NAMALWA (cell line): ENCODE measurements around the gene IKBKG.
"Not testable (repeated sequence)": the region's sequence is repeated elsewhere in the genome, so short reads cannot be mapped to it uniquely, and the experiment has no call there.

Experiments
- DNase-seq: peaks from one replicate; pipeline ENCODE4 v3.0.0-alpha.2; 2015; ENCODE audit warnings: low spot score

IKBKG gene

DNA sequence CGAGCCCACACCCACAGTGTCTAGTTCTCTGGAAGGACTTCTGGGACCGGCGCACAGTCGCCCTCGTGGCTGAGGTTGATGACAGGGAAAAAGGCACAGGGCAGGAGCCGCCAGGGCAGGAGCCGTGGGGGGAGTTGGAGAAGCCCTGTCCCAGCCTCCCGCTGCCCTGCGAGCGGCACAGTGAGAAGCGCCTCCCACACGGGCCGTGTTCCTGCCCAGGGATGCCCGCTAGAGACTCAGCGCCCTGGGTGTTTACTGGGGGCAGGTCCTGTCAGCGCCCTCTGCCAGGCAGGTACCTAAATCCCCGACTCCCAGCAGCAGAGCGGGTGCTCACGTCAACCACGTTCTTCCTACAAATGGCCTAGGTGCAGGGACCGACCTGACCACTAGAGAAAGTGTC, 11.5 kb downstream of the IKBKG start:
- not testable (repeated sequence) for DNase-seq

DNA sequence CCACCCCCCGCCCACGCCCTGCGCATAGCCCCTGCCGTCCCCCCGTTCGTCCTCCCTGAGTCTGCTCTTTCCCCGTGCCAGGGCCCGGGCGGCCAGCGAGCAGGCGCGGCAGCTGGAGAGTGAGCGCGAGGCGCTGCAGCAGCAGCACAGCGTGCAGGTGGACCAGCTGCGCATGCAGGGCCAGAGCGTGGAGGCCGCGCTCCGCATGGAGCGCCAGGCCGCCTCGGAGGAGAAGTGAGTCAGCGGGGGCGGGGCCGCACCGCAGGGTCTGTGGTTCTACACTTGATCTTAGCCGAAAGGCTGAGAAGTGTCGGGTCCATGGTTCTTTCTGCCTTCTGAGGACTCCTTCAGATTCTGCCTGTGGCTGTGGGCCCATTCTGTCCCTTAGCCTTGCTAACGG, 12.9 kb downstream of the IKBKG start:
- not testable (repeated sequence) for DNase-seq

DNA sequence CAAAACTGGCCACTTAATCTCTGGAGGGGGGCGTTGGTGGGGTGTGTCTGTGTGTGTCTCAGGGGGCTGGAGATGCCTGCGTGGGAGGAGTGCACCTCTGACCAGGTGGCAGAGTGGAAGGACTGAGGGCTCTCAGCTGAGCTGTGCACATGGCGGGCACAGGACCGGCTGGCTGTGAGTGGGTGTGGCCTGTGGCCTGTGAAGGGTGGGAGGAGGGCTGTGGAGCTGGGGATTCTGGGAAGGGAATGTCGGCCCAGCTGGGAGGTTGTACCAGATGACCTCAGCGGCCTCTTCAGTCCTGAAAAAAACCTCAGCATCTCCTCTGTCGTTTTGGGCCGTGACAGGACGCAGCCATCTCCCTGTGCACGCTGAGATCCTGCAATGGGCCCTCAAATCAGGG, 14.9 kb downstream of the IKBKG start:
- not testable (repeated sequence) for DNase-seq

DNA sequence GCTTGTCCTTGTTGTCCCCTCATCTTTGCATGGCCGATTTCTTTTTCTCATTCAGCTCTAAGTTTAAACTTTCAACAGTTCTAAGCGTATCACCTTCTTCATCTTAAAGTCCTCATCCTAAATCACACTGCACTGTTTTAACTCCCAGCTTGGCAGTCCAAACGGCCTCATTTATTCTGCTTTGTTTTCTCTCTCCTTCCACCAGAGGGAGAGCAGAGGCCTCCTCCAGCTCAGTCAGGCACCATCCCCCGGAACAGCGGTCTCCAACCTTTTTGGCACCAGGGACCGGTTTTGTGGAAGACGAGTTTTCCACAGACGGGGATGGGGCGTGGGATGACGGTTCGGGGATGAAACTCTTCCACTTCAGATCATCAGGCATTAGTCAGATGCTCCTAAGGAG, 22.9 kb downstream of the IKBKG start:
- not testable (repeated sequence) for DNase-seq

DNA sequence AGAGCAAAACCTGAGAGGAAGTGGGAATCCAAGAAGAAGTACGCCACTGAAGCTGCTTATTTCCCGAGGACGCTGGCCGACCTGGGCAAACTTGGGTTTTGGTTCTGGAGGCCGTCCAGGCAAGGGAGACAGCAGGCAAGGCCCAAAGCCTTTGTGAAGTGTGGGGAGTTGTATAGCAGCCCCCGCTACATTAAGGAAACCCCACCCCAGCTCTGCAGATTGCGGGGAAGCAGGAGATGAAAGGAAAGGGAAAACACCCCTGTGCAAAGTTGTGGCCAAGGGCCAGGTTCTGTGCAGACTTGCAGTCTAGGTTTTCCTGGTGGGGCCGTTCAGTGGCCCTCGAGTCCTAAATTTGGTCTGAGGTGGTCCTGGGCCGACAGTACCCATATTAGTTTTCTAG, 25.6 kb downstream of the IKBKG start:
- DNase-seq = not testable (repeated sequence)

DNA sequence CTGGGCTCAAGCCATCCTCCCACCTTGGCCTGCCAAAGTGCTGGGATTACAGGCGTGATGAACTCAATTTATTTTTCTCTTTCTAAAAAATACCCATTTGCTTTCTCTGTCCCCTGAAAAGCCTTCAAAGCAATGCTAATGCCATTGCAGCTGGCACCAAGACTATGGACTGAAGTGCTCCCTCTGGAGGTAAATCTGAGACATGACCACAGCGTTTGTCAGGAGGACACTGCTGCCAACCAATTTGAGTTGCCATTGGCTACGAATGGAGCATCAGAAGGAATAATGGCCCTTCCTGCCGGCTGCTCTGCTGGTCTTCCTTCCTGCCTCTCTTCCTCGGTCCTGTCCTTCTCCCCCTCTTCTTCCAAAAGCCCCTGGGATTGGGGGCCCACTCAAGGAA, 27.7 kb downstream of the IKBKG start:
- not testable (repeated sequence) for DNase-seq

DNA sequence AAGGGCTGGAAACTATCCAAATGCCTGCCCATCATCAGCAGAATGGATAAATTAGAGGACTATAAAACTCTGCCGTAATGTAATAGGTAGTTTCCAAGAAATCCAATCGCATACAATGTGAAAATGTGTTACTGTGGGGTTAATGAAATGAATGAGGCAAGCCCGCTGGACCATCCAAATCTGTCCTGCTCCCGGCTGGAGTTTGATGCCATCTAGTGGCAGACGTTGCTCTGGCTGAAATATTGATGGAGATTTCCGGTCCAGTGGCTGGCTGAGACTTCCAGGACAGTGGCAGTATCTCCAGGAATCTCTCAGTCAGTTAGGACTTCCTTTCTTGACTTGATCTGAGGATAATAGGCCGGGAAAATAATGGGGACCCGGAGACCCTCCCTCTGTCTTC, 35.6 kb downstream of the IKBKG start:
- DNase-seq = not testable (repeated sequence)

DNA sequence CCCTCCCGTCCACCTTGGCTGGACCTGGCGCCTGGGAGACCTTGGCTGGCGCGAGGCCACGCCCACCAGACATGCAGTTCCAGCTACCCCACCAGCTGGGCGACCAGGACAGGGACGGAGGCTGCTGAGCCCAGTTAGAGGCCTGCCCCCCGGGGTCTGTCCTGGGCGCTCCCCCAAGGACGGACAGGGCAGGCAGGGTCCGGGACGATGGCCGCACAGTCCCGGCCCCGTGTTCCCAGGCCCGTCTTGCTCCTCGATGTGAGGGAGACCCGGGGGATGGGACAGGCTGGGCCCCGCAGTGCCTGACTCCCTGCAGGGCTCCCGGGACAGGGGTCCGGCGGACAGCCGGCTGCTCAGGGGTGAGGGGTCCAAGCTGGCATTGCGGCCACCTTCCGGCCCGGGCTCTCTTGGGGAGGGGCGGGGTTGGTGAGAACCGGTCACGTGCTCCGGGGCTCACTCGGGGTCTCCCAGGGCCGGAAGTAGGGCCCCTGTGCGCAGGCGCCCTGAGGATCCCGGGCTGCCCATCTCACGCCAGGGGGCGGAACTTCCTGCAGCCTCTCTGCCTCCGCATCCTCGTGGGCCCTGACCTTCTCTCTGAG, 37.3 kb downstream of the IKBKG start, which contains the start of gene CTAG1A:
TSS of gene CTAG1A (plus strand) at position 549 of the 599 bp plus-strand sequence. CDS start 74 bp downstream, outside the sequence.
- DNase-seq = not testable (repeated sequence)

DNA sequence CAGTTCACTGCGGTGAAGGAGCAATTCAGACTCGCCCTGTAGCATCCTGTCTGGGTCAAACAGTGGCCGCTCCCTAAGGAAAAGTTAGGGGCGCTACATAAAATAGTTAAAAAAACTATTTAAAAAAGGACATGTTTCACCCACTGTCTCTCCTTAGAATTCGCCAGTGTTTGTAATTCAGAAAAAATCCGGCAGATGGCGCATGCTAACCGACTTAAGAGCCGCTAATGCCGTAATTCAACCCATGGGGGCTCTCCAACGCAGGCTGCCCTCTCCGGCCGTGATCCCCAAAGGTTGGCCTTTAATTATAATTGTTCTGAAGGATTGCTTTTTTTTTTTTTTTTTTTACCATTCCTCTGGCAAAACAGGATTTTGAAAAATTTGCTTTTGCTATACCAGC, 43.0 kb downstream of the IKBKG start:
- DNase-seq = not testable (repeated sequence)

DNA sequence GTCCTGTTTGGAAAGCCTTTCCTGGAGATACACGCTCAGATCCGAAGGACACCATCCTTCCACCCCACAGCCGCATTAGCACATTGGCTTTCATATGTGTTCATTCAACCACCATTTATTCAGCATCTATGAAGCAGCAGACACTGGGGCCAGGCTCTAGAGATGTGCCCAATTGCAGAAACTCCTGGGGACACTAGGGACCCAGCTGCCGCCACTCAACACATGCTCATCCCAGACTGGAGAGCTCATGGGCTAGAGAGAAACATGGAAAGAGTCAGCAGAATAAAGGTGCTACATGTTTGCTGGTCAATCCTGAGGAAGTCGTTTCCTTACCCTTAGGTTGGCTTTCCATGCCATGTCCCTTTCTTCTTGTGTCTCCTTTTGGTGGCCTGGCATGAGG, 45.1 kb downstream of the IKBKG start:
- DNase-seq = no peak

DNA sequence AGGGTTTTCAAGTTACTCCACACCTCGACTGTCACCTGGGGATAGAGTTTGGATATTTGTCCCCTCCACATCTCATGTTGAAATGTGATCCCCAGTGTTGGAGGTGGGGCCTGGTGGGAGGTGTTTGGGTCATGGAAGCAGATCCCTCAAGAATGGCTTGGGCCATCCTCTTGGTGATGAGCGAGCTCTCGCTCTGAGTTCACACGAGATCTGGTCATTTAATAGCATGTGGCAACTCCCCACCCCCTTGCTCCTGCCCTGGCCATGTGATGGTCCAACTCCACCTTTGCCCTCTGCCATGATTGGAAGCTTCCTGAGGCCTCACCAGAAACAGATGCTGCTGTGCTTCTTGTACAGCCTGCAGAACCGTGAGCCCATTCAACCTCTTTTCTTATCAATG, 45.8 kb downstream of the IKBKG start:
- no peak for DNase-seq

DNA sequence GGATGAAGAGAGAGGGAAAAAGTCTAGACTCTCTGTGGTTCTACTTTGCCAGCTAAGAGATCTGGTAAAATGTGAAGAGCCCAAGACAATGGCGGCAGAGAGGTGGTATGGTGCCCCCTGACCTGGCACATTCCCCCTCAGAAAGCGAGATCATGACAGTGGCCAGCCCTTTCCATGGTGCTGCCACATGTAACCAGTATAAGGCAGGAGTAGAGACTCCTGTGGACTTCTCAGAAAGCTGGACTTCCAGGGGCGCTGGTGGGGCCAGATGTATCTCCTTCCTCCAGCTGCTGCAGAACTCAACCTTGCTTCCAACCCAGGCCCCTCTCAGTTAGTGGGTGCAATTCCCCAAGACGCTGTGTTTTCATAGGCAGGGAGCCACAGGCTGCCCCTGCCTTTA, 47.1 kb downstream of the IKBKG start:
- DNase-seq = no peak

DNA sequence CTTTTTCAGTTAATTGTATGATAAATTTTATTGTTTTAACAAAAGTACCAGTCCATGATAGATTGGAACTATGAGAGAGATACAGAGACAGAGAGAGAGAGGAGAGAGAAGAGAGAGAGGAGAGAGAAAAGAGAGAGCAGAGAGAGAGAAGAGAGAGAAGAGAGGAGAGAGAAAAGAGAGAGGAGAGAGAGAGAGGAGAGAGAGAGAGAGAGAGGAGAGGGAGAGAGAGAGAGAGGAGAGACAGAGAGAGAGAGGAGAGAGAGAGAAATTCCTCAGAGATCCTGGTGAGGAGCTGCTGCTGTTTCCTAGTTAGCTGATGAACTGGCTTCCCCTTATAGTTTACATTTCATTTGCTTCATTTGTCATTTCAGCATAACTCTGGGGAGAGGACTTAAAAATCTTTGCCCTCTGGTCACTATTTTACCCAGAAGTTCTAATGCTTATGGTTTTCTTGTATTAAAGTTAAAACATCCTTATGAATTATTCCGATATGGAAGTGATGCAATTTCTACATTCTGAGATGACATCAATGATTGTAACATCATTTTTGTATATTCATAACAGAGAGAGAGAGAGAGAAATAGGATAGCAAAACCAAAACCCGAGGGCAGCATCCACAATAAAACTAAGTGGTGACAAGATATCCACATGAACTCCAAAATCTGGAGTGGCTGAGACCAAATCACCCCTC, 48.3 kb downstream of the IKBKG start:
- no peak for DNase-seq

DNA sequence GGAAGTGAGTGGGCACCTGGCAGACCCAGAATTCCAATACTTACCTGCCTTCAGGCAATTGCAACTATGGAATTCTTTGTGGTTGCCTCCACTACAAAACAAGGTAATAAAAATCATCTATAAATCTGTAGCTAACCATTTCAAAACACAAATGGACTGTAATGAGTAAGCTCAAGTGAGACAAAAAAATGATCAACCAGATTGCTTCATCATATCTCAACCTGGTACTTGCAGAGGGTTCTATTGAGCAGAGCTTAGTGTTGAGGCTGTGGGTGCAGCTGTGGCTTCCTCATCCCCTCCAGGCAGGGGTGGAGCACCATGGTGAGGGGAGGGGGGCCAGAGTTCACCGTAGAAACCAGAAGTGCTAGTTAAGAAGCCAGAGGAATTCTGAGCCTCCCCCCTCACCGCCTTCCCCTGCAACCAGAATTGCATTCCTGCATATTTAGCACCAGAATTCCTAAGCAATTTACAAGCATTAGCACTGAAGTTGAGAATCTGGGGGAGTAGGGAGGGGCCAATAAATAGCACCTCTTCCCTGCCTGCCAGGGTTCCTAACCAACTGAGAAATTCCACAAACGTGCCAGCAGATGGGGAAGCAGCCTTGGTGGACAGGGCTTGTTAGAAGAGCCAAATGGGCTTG, 49.0 kb downstream of the IKBKG start:
- DNase-seq = no peak

DNA sequence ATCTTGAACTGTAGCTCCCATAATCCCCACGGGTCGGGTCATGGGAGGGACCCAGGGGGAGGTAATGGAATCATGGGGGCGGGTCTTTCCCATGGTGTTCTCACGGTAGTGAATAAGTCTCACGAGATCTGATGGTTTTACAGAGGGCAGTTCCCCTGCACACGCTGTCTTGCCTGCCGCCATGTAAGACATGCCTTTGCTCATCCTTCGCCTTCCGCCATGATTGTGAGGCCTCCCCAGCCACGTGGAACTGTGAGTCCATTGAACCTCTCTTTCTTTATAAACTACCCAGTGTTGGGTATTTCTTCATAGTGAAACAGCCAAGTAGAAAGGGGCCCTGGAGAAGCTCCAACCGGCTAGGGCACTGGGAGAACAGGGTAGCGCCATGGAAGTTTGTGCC, 49.8 kb downstream of the IKBKG start:
- DNase-seq = no peak

DNA sequence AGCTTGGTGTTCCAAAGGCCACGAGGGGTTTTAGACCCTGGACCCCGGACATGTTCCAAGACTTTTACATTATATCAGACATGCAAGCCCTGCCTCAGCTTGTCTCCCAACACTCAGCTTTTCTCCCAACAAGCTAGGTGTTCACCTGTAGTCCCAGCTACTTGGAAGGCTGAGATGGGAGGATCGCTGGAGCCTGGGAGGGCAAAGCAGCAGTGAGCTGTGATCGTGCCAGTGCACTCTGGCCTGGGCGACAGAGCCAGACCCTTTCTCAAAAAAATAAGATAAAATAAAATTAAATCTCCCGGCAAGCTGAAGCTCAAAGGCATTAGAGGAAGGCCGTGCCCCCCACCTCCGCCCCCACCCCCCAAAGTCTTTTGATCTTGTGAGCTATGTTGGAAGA, 51.2 kb downstream of the IKBKG start:
- no peak for DNase-seq

DNA sequence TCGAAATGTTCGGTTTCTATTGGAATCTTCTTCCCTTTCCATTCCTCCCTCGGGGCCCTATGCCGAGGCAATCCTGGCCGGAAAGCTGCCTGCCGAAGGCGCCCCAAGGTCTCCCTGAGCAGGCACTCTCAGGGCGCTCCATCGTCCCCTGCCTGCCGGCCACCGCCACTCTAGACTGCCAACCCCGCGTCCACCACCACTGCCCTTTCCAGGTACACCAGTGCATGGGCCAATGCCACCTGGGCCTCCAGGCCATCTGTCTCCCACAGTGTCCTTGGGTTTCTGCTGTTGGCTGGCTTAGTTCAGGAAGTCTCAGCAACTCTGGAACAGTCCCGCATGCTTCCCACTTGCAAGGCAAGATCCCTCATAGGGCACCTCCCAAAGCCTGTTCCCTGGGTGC, 52.1 kb downstream of the IKBKG start:
- DNase-seq = no peak

DNA sequence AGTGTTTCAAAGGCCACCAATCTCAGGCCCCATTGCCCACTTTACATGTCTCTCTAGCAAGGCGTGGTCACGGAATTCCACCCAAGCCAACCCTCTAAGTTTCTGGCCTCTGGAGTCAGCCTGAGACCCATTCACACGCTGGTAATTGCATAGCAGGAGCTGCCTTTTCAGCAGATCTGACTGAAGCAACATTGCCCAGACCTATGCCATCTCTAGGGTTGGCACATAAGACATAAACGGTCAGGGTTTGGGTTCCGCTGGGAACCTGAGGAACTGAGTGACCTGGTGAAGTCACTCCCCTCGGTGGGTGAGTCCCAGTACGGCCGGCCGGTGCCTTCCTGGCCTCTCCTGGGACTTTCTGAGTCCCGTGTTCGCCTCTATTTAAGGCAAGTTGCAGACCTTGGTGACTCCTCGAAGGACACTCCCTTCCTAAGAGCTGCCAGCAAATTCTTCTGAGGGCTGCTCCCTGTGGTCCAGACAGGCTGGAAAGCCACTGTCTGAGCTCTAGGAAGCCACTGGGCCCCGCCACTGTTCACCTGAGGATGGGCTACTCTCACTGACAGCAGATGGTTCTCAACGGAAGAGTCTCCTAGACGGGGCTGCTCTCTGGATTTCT, 53.4 kb downstream of the IKBKG start:
- no peak for DNase-seq

DNA sequence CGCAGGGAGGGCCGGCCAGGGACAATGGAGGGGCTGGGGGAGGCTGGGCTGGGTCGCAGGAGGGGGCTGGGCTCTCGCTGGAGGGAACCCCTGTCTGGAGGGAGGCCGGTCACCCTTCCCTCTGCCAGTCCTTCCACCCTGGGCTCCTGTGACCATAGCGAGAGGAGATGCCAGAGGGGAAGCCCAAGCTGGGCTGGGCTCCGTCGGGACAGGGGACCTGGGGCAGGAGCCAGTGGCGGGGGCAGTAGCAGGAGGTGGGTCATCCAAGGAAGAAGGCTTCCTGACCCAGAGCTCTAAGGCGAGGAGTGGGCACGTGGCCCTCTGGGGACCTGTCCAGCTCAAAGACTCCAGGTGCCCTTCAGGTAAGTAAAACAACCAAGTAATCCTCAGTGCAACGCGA, 54.8 kb downstream of the IKBKG start:
- no peak for DNase-seq

DNA sequence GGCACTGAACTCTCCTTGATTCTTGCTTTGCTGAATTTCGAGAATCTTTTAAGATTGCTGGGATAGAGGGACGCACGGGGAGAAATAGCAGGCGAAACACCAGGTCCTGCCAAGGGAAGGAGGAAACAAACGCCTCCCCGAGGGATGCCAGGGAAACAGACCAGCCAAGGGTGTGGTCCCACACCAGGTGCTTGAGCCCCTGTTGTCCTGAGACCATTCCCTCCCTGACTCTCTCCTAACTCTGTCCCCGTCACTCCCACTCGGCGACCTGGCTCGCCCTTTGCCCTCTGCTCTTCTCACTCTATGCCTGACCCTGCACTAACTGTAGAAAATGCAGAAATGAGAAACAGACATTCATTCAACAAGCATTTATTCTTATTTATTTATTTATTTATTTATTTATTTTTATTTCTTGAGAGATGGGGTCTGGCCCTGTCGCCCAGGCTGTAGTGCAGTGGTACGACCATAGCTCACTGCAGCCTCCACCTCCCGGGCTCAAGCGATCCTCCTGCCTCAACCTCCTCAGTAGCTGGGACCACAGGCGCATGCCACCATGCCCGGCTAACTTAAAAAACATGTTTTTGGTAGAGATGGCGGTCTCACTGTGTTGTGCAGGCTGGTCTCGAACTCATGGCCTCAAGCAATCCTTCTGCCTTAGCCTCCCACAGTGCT, 55.5 kb downstream of the IKBKG start:
- DNase-seq = no peak

DNA sequence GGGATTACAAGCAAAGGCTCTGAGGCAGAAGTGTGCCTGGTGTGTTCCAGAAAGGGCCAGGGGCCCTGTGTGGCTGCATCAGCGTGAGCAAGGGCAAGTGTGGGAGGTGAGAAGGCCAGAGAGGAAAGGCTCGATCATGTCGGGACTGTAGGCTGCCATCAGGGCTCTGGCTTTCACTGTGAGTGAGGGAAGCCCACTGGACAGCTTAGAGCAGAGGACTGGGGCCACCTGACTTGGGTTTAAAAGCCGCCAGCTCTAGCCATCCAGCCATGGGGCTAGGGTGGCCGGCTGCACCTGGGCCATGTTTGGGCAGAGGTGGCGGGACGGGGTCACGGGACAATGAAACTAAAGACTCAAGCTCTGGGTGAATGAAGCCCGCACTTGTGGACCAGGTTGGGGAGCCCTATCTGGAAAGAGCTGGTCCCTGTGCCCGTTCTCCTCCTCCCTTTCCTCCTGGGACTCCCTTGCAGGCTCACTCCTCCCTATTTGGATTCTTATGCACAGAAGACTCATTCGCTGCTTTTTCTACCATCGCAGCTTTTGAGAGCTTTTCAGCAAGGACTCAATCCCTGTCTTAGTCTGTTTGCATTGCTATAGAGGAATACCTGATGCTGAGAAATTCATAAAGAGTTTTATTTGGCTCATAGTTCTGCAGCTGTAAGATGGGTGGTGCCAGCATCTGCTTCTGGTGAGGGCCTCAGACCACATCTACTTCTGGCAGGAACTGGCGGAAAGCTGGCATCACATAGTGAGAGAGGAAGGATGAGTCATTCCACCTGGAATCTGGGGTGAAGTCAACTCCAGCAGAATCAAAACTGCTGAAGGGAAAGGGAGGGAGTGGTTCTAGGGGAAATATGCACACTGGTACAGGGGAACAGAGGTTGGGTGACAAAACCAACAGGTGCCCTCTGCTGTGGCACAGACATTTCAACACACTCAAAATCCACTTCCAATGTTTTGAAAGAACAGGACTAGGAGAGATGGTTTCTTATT, 56.3 kb downstream of the IKBKG start:
- no peak for DNase-seq
